Measurements from ENCODE around the gene GATA2.

The GATA2 gene

DNA sequence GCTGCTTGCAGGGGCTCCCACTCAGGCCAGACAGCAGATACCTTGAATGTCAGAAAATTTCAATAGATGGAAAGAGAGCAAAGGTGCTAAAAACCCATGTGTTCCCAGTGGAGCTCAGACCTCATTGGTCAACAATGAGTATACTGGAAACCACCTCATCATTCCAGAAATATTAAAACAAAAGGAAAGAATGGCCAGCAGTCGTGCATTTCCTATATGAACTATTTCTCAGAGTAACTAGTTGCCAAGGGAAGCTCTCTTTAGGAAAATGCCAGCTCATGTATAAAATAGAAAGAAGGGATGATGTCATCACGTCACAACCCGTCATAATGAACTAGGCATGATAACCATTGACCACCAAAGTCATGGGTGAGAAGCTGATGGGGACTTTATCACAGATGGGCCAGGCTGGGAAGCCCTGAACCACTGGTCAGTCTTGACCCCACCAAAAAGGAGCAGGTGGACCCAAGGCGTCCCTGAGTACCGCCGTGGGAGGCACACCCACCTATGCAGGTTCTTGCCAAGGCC, 43.8 kb downstream of the GATA2 start:
- Histone ChIP-seq H3K36me3 (ENCODE audit: control insufficient read depth in 1 of 2, insufficient read depth in 2 of 2, low read length in 2 of 2) (no peaks in the 10 kb centered on the region), H3K9me3 (ENCODE audit: control insufficient read depth in 1 of 2, low read length in 2 of 2) (no peaks in the 10 kb centered on the region), H3K4me3 (ENCODE audit: low read depth in 1 of 2, low read length in 2 of 2) (no peak overlapping the region), H3K27ac (ENCODE audit: low read length) (no peak overlapping the region), H3K4me1 (ENCODE audit: control insufficient read depth in 1 of 2, insufficient read depth in 2 of 2, low read length in 2 of 2) (no peaks in the 10 kb centered on the region), H3K27me3 (ENCODE audit: low read depth, low read length) (no peaks in the 10 kb centered on the region)

DNA sequence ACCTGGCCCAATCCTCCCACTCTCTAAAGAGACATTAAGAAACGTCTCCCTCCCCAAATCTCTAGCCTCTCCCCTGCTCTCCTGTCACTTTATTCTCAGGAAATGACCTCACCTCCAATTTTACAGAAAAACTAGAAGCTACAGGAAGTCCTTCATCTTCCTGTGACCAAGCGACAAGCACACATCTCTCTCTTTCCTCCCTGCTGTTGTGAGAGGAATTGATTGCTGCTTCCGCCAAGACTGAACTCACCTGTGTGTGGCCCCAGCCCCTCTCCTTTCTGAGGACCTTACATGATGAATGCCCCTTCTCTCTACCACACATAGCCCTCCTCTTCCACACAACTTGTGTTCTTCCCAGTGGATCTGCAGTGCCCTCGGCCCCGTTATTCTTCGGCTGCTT, 44.5 kb downstream of the GATA2 start:
- no peaks in the 10 kb centered on the region for H3K4me1 ChIP-seq (ENCODE audit: control insufficient read depth in 1 of 2, insufficient read depth in 2 of 2, low read length in 2 of 2)

DNA sequence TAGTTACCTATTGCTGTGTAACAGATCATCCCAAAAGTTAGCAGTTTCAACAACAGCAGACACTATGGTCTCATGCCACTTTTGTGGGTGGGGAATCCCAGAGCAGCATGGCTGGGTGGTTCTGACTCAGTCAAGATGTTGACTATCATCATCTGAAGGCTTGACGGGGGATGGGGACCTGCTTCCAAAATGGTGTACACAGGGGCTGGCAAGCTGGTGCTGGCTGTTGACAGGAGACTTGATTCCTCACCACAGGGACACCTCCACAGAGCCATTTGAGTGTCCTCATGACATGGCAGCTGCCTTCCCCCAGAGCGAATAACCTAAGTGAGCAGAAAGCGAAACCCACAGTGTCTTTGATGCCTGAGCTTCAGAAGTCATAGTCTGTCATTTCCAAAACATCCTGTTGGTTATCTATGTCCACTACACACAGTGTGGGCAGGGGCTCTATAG, 45.4 kb downstream of the GATA2 start:
- H3K9me3 ChIP-seq (ENCODE audit: control insufficient read depth in 1 of 2, low read length in 2 of 2), result no peaks in the 10 kb centered on the region
- no peaks in the 10 kb centered on the region for H3K27me3 ChIP-seq (ENCODE audit: low read depth, low read length)
- H3K27ac ChIP-seq (ENCODE audit: low read length), result no peak overlapping the region
- no peaks in the 10 kb centered on the region for H3K4me1 ChIP-seq (ENCODE audit: control insufficient read depth in 1 of 2, insufficient read depth in 2 of 2, low read length in 2 of 2)
- no peaks in the 10 kb centered on the region for H3K36me3 ChIP-seq (ENCODE audit: control insufficient read depth in 1 of 2, insufficient read depth in 2 of 2, low read length in 2 of 2)
- no peak overlapping the region for H3K4me3 ChIP-seq (ENCODE audit: low read depth in 1 of 2, low read length in 2 of 2)

More for the DNA sequence above, 44.5 kb downstream of the GATA2 start:
- Histone ChIP-seq H3K36me3 (ENCODE audit: control insufficient read depth in 1 of 2, insufficient read depth in 2 of 2, low read length in 2 of 2) (no peaks in the 10 kb centered on the region), H3K27ac (ENCODE audit: low read length) (no peak overlapping the region), H3K4me3 (ENCODE audit: low read depth in 1 of 2, low read length in 2 of 2) (no peak overlapping the region), H3K9me3 (ENCODE audit: control insufficient read depth in 1 of 2, low read length in 2 of 2) (no peaks in the 10 kb centered on the region), H3K27me3 (ENCODE audit: low read depth, low read length) (no peaks in the 10 kb centered on the region)

DNA sequence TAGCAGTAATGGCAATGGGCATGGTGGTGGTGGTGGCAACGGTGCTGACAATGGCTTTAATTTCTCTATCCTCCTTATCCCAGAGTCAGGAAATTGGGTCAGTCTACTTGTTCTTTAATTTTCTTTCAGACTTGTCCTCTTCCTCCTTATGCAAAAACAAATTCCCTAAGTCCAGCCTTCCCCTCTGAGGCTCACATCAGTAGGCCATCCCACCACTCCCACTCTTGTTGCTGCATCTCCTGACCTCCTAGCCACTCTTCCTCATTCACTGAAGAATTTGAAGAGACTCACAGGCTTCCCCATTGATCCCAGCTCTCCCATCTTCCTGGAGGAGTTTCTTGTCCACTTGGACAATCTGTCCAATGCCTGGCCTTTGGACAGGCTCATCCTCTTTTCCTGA, 46.2 kb downstream of the GATA2 start:
- H3K27me3 ChIP-seq (ENCODE audit: low read depth, low read length), result no peaks in the 10 kb centered on the region
- H3K9me3 ChIP-seq (ENCODE audit: control insufficient read depth in 1 of 2, low read length in 2 of 2), result no peaks in the 10 kb centered on the region
- no peak overlapping the region for H3K27ac ChIP-seq (ENCODE audit: low read length)
- H3K4me1 ChIP-seq (ENCODE audit: control insufficient read depth in 1 of 2, insufficient read depth in 2 of 2, low read length in 2 of 2), result no peaks in the 10 kb centered on the region
- no peaks in the 10 kb centered on the region for H3K36me3 ChIP-seq (ENCODE audit: control insufficient read depth in 1 of 2, insufficient read depth in 2 of 2, low read length in 2 of 2)
- H3K4me3 ChIP-seq (ENCODE audit: low read depth in 1 of 2, low read length in 2 of 2), result no peak overlapping the region

DNA sequence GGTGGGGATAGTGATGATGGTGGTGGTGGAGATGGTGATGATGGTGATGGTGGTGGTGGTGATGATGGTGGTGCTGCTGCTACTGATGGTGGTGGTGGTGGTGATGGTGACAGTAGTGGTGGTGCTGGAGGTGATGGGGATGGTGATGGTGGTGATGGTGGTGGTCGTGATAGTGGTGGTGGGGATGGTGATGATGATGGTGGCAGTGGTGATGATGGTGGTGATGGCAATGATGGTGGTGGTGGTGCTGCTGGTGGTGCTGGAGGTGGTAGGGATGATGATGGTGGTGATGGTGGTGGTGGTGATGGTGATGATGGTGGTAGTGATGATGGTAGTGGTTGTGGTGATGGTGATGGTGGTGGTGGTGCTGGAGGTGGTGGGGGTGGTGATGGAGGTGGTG, 47.6 kb downstream of the GATA2 start:
- H3K36me3 ChIP-seq (ENCODE audit: control insufficient read depth in 1 of 2, insufficient read depth in 2 of 2, low read length in 2 of 2), result no peaks in the 10 kb centered on the region
- no peak overlapping the region for H3K4me3 ChIP-seq (ENCODE audit: low read depth in 1 of 2, low read length in 2 of 2)
- H3K9me3 ChIP-seq (ENCODE audit: control insufficient read depth in 1 of 2, low read length in 2 of 2), result no peaks in the 10 kb centered on the region
- no peak overlapping the region for H3K27ac ChIP-seq (ENCODE audit: low read length)
- no peaks in the 10 kb centered on the region for H3K4me1 ChIP-seq (ENCODE audit: control insufficient read depth in 1 of 2, insufficient read depth in 2 of 2, low read length in 2 of 2)
- H3K27me3 ChIP-seq (ENCODE audit: low read depth, low read length), result peaks cover 5% of the 10 kb centered on the region

DNA sequence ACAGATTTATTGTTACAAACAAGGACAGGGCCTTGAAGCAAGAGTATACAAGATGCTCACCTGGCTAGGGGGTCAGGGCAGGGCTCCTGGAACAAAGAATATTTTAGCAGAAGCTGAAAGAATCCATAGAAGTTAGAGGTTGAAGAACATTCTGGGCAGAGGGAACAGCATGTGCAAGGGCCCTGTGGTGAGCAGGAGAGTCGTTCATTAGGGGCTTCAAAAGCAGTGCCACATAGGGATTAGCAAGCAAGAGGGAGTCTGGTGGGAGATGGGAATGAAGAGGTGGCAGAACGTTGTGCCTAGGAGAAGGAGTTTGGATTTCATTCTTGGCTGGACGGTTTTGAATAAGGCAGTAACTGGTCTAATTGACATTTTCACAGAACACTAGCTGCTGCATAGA, 49.2 kb downstream of the GATA2 start:
- Histone ChIP-seq H3K27ac (ENCODE audit: low read length) (no peak overlapping the region), H3K9me3 (ENCODE audit: control insufficient read depth in 1 of 2, low read length in 2 of 2) (no peaks in the 10 kb centered on the region), H3K27me3 (ENCODE audit: low read depth, low read length) (peaks cover 5% of the 10 kb centered on the region), H3K4me1 (ENCODE audit: control insufficient read depth in 1 of 2, insufficient read depth in 2 of 2, low read length in 2 of 2) (no peaks in the 10 kb centered on the region), H3K36me3 (ENCODE audit: control insufficient read depth in 1 of 2, insufficient read depth in 2 of 2, low read length in 2 of 2) (no peaks in the 10 kb centered on the region), H3K4me3 (ENCODE audit: low read depth in 1 of 2, low read length in 2 of 2) (no peak overlapping the region)

DNA sequence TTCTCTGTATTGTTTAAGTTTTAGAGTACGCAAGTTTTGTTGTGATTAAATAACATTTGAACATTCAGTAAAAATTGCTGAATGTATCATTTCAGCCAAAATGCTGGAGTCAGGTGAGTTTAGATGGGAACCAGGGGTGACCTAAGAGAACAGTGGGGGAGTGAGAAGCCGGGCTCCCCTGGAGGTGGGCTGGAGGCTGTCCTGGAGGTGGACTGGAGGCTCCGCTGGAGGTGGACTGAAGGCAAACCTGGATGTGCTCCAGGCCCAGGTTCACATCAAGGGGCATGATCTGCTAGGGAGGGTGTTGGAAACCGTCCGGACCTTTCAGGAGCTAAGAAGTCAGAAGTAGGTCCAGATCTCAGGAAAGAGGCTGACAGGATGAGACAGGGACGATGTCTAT, 50.1 kb downstream of the GATA2 start:
- H3K4me3 ChIP-seq (ENCODE audit: low read depth in 1 of 2, low read length in 2 of 2), result no peak overlapping the region
- no peaks in the 10 kb centered on the region for H3K4me1 ChIP-seq (ENCODE audit: control insufficient read depth in 1 of 2, insufficient read depth in 2 of 2, low read length in 2 of 2)
- H3K27ac ChIP-seq (ENCODE audit: low read length), result no peak overlapping the region
- H3K36me3 ChIP-seq (ENCODE audit: control insufficient read depth in 1 of 2, insufficient read depth in 2 of 2, low read length in 2 of 2), result no peaks in the 10 kb centered on the region
- peaks cover 5% of the 10 kb centered on the region for H3K27me3 ChIP-seq (ENCODE audit: low read depth, low read length)
- H3K9me3 ChIP-seq (ENCODE audit: control insufficient read depth in 1 of 2, low read length in 2 of 2), result no peaks in the 10 kb centered on the region

DNA sequence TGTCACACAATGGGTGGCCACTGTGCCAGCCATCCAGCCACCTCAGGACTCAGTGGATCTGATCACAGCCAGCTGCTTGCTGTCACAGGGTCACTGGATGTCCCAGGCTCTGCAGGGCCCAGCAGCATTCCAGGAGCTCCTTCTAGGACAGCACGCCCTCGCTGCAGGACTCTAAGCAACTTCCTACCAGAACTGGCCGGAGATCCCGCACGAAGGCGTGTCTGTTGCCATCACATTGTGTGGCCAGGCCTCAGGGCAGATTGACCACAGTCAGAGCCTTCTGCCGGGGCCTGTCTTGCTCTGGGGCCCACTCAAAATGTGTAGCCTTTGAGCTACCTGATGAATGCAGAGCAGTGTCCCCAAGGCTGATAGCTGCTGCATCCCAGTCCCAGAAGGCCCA, 50.9 kb downstream of the GATA2 start:
- Histone ChIP-seq H3K4me1 (ENCODE audit: control insufficient read depth in 1 of 2, insufficient read depth in 2 of 2, low read length in 2 of 2) (no peaks in the 10 kb centered on the region), H3K27ac (ENCODE audit: low read length) (no peak overlapping the region), H3K36me3 (ENCODE audit: control insufficient read depth in 1 of 2, insufficient read depth in 2 of 2, low read length in 2 of 2) (no peaks in the 10 kb centered on the region), H3K4me3 (ENCODE audit: low read depth in 1 of 2, low read length in 2 of 2) (no peak overlapping the region), H3K9me3 (ENCODE audit: control insufficient read depth in 1 of 2, low read length in 2 of 2) (no peaks in the 10 kb centered on the region), H3K27me3 (ENCODE audit: low read depth, low read length) (peaks cover 5% of the 10 kb centered on the region)

DNA sequence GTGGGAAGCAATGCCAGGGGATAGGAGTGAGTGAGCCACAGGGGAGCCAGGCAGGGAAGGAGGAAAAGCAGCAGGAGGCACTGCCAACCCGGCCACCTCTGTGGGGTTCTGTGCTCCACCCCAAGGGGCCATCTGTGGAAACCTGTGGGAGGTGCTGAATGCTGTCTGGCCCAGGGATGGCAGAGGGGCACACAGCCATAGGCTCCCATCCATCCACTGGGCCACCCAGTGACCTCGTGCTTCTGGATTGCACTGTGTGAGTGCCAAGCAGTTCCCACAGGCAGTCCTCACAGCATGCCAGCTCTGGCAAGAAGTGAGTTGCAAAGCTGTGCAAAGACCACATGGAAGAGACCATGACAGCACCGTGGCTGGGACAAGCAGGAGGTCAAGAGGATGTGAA, 53.8 kb downstream of the GATA2 start:
- Histone ChIP-seq H3K36me3 (ENCODE audit: control insufficient read depth in 1 of 2, insufficient read depth in 2 of 2, low read length in 2 of 2) (no peaks in the 10 kb centered on the region), H3K27ac (ENCODE audit: low read length) (no peak overlapping the region), H3K4me3 (ENCODE audit: low read depth in 1 of 2, low read length in 2 of 2) (no peak overlapping the region), H3K27me3 (ENCODE audit: low read depth, low read length) (peaks cover 5% of the 10 kb centered on the region), H3K9me3 (ENCODE audit: control insufficient read depth in 1 of 2, low read length in 2 of 2) (no peaks in the 10 kb centered on the region), H3K4me1 (ENCODE audit: control insufficient read depth in 1 of 2, insufficient read depth in 2 of 2, low read length in 2 of 2) (no peaks in the 10 kb centered on the region)

DNA sequence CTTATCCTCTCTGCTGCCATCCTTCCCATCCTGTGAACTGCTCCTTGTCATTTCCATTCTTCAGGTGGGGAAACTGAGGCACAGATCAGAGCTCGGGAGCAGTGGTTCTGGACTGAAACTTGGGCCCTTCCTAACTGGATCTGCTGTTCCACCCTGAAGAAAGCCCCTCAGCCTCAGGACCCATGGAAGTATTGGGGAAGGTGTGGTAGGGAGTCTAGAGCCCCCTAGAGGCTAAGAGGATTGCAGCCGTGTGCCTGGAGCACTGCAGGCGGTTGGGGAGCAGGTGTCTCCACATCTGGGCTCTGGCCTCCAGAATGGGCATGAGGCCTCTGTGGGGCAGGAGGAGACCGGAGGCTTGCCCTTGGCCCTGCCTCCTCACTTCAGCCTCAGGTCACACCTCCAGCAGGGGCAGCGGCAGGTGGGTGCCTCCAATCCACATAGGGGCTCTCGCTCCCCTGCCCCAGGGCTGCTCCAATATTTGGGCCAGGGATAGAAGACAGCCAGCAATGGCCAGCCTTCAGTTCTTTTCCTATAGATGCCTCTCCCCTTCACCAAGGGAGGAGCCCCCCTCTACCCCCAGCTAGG, 54.4 kb downstream of the GATA2 start:
- Histone ChIP-seq H3K27me3 (ENCODE audit: low read depth, low read length) (peaks cover 10% of the 10 kb centered on the region), H3K9me3 (ENCODE audit: control insufficient read depth in 1 of 2, low read length in 2 of 2) (no peaks in the 10 kb centered on the region), H3K36me3 (ENCODE audit: control insufficient read depth in 1 of 2, insufficient read depth in 2 of 2, low read length in 2 of 2) (no peaks in the 10 kb centered on the region), H3K4me3 (ENCODE audit: low read depth in 1 of 2, low read length in 2 of 2) (no peak overlapping the region), H3K27ac (ENCODE audit: low read length) (no peak overlapping the region), H3K4me1 (ENCODE audit: control insufficient read depth in 1 of 2, insufficient read depth in 2 of 2, low read length in 2 of 2) (no peaks in the 10 kb centered on the region)

DNA sequence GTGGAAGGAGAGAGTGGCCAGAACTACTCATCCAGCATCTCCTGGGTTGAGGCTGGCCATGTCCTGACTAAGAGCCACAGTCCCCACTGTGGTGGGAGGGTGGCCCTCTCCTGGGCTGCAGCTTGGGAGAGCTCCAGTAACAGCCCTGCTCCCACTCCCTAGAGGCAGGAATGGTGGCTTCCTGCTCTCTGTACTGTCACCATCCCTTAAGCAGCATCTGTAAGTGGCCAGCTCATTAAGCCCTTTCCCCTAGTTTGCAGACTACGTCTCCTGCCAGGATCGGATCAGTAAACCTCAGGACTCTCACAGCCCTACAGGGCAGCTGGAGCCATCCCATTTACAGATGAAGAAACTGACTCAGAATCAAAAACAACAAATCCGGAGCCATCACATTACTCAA, 56.8 kb downstream of the GATA2 start:
- no peaks in the 10 kb centered on the region for H3K9me3 ChIP-seq (ENCODE audit: control insufficient read depth in 1 of 2, low read length in 2 of 2)
- peaks cover 27% of the 10 kb centered on the region for H3K27me3 ChIP-seq (ENCODE audit: low read depth, low read length)
- no peaks in the 10 kb centered on the region for H3K36me3 ChIP-seq (ENCODE audit: control insufficient read depth in 1 of 2, insufficient read depth in 2 of 2, low read length in 2 of 2)
- no peak overlapping the region for H3K4me3 ChIP-seq (ENCODE audit: low read depth in 1 of 2, low read length in 2 of 2)
- no peak overlapping the region for H3K27ac ChIP-seq (ENCODE audit: low read length)
- H3K4me1 ChIP-seq (ENCODE audit: control insufficient read depth in 1 of 2, insufficient read depth in 2 of 2, low read length in 2 of 2), result peaks cover 0 to 15% of the 10 kb centered on the region in 2 donors

DNA sequence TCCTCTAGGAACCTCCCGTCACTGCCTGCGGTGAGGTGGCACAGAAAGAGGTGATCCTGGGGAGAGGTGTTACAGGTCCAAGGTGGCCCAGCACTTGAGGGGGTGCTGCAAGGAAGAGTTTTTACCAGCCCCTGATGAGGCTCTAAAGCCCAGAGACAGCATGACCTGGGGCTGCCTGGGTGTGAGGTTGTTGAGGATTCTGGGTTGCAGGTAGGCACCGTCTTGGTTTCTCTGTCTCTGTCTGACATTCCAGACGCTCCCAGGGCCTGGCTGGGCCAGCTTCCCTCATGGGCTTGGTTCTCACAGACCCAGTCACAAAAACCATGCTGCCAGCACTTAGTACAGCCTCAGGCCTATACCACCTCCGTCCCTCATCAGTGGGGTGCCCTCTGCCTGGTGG, 57.4 kb downstream of the GATA2 start:
- Histone ChIP-seq H3K9me3 (ENCODE audit: control insufficient read depth in 1 of 2, low read length in 2 of 2) (no peaks in the 10 kb centered on the region), H3K4me3 (ENCODE audit: low read depth in 1 of 2, low read length in 2 of 2) (no peak overlapping the region), H3K36me3 (ENCODE audit: control insufficient read depth in 1 of 2, insufficient read depth in 2 of 2, low read length in 2 of 2) (no peaks in the 10 kb centered on the region), H3K27ac (ENCODE audit: low read length) (no peak overlapping the region), H3K4me1 (ENCODE audit: control insufficient read depth in 1 of 2, insufficient read depth in 2 of 2, low read length in 2 of 2) (peaks cover 0 to 15% of the 10 kb centered on the region in 2 donors), H3K27me3 (ENCODE audit: low read depth, low read length) (peaks cover 28% of the 10 kb centered on the region)

All from muscle layer of duodenum (tissue), 2 donors.